ENCODE measurements around the gene FSIP2.

FSIP2 gene

DNA sequence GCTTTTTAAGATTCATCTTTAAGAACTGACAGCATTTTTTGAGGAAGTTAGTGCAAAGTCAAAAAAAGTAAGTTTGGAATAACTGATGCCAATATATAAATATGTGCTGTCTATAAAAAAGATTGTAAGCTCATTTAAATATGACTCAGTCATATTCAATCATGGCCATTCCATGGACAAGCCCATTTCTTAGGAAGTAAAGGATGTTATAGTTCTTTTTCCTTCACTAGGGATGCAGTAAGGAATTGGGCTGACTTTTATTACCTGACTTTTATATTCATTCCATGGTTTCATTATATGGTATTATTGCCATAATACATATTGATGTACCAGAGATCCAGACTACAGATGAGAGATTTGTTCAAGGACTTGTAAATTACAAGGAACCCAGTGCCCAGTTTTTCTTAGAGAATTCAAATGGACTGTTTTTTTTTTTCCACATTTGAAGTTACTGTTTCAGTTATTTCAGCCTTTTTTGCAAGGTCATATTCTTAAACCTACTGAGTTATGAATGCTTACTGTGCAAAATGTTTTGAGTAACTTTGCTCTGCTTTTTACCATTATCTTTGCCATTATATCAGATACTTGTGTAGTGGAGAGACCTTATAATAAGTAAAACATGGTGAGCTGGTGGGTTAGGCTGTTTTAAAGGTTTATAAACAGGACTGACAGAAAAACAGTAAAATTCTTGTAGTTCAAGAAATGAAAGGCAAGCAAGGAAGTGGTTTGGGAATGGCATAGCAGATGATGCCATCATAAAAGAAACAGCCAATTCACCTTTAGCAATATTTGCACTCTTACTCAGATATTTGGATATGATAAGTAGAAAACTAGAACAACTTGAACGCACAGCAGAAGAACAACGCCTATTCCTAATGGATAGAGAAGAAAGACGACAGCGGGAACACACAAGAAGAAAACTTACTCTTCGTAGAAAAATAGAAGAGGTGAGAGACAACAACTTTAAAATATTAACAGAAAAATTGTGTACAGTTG is 7.6 kb downstream of the FSIP2 start:
- WGBS (ENCODE audit: insufficient coverage) = 97% methylated on average over 4 of the region's 5 CpGs
- CTCF ChIA-PET = interaction anchor here (2.0 kb wide), 1 partner anchor 8 kb away, joined by 15 read pairs; the partner anchor contains the start of gene FSIP2
- no peak overlapping the region for H3K27ac ChIP-seq (ENCODE audit: insufficient read depth in 1 of 2, low read depth in 1 of 2, low read length in 2 of 2, poor library complexity in 1 of 2, severe bottlenecking in 2 of 2)
- H3K36me3 ChIP-seq (ENCODE audit: control insufficient read depth in 4 of 4, insufficient read depth in 4 of 4, low read length in 3 of 4) = no peaks in the 10 kb centered on the region
- no peaks in the 10 kb centered on the region for H3K4me1 ChIP-seq (ENCODE audit: control extremely low read depth in 1 of 4, control insufficient read depth in 4 of 4, insufficient read depth in 4 of 4, low read length in 3 of 4)
- no peak overlapping the region for H3K4me3 ChIP-seq (ENCODE audit: control insufficient read depth in 1 of 7, extremely low read depth in 1 of 7, insufficient read depth in 4 of 7, low read depth in 2 of 7, low read length in 6 of 7)
- POLR2A ChIA-PET = no interaction called here
- H3K27me3 ChIP-seq (replicated peaks in 2 of 5; ENCODE audit: control insufficient read depth in 4 of 5, insufficient read depth in 5 of 5, low read length in 4 of 5) = no peaks in the 10 kb centered on the region
- no peak for DNase-seq
- H3K9me3 ChIP-seq (ENCODE audit: control extremely low read depth in 1 of 5, control insufficient read depth in 4 of 5, insufficient read depth in 2 of 5, low read depth in 1 of 5, low read length in 4 of 5) = no peaks in the 10 kb centered on the region

DNA sequence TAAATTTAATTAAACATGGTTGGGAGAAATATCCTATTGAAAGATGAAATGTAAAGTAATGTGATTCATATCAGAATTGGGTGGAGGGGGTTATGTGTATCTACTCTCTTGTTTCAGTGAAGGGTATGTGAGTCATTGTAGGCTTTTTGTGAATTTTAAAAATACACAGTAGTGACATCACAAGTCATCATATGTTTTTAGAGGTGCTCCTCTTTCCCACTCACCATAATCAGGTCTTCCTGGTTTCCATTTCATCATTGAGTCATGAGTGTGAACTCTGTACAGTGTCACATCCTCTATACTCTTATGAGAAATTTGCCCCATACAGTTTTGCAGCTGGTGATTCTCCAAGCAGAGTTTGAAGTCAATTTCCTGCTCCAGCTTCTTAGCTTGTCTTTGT is 18.8 kb downstream of the FSIP2 start:
- no peaks in the 10 kb centered on the region for H3K27me3 ChIP-seq (replicated peaks in 2 of 5; ENCODE audit: control insufficient read depth in 4 of 5, insufficient read depth in 5 of 5, low read length in 4 of 5)
- H3K27ac ChIP-seq (ENCODE audit: insufficient read depth in 1 of 2, low read depth in 1 of 2, low read length in 2 of 2, poor library complexity in 1 of 2, severe bottlenecking in 2 of 2) = no peak overlapping the region
- DNase-seq = no peak
- no peaks in the 10 kb centered on the region for H3K9me3 ChIP-seq (ENCODE audit: control extremely low read depth in 1 of 5, control insufficient read depth in 4 of 5, insufficient read depth in 2 of 5, low read depth in 1 of 5, low read length in 4 of 5)
- H3K4me3 ChIP-seq (ENCODE audit: control insufficient read depth in 1 of 7, extremely low read depth in 1 of 7, insufficient read depth in 4 of 7, low read depth in 2 of 7, low read length in 6 of 7) = no peak overlapping the region
- CTCF ChIA-PET = no interaction called here
- no peaks in the 10 kb centered on the region for H3K4me1 ChIP-seq (ENCODE audit: control extremely low read depth in 1 of 4, control insufficient read depth in 4 of 4, insufficient read depth in 4 of 4, low read length in 3 of 4)
- H3K36me3 ChIP-seq (ENCODE audit: control insufficient read depth in 4 of 4, insufficient read depth in 4 of 4, low read length in 3 of 4) = no peaks in the 10 kb centered on the region
- POLR2A ChIA-PET = no interaction called here

- peaks cover 3 to 33% (median 8%) of the 10 kb centered on the region in 5 experiments for H3K9me3 ChIP-seq (ENCODE audit: control extremely low read depth in 1 of 5, control insufficient read depth in 4 of 5, insufficient read depth in 2 of 5, low read depth in 1 of 5, low read length in 4 of 5)
- no peaks in the 10 kb centered on the region for H3K4me1 ChIP-seq (ENCODE audit: control extremely low read depth in 1 of 4, control insufficient read depth in 4 of 4, insufficient read depth in 4 of 4, low read length in 3 of 4)
- CTCF ChIA-PET = interaction anchor here (0.6 kb wide), 1 partner anchor 364 kb away, joined by 3 read pairs; no protein-coding TSS in a partner anchor
- H3K27me3 ChIP-seq (replicated peaks in 2 of 5; ENCODE audit: control insufficient read depth in 4 of 5, insufficient read depth in 5 of 5, low read length in 4 of 5) = no peaks in the 10 kb centered on the region
- no peaks in the 10 kb centered on the region for H3K36me3 ChIP-seq (ENCODE audit: control insufficient read depth in 4 of 4, insufficient read depth in 4 of 4, low read length in 3 of 4)
- H3K4me3 ChIP-seq (ENCODE audit: control insufficient read depth in 1 of 7, extremely low read depth in 1 of 7, insufficient read depth in 4 of 7, low read depth in 2 of 7, low read length in 6 of 7) = no peak overlapping the region
- no peak for DNase-seq
- H3K27ac ChIP-seq (ENCODE audit: insufficient read depth in 1 of 2, low read depth in 1 of 2, low read length in 2 of 2, poor library complexity in 1 of 2, severe bottlenecking in 2 of 2) = no peak overlapping the region
- POLR2A ChIA-PET = no interaction called here
Measured at GRCh38 chr2:185771396-185771795, 32.8 kb downstream of the FSIP2 start.

GRCh38 chr2:185780890-185781289 is 42.3 kb downstream of the FSIP2 start:
- Histone ChIP-seq H3K36me3 (ENCODE audit: control insufficient read depth in 4 of 4, insufficient read depth in 4 of 4, low read length in 3 of 4) (no peaks in the 10 kb centered on the region), H3K4me3 (ENCODE audit: control insufficient read depth in 1 of 7, extremely low read depth in 1 of 7, insufficient read depth in 4 of 7, low read depth in 2 of 7, low read length in 6 of 7) (no peak overlapping the region), H3K9me3 (ENCODE audit: control extremely low read depth in 1 of 5, control insufficient read depth in 4 of 5, insufficient read depth in 2 of 5, low read depth in 1 of 5, low read length in 4 of 5) (no peaks in the 10 kb centered on the region), H3K4me1 (ENCODE audit: control extremely low read depth in 1 of 4, control insufficient read depth in 4 of 4, insufficient read depth in 4 of 4, low read length in 3 of 4) (no peaks in the 10 kb centered on the region), H3K27me3 (replicated peaks in 2 of 5; ENCODE audit: control insufficient read depth in 4 of 5, insufficient read depth in 5 of 5, low read length in 4 of 5) (no peaks in the 10 kb centered on the region), H3K27ac (ENCODE audit: insufficient read depth in 1 of 2, low read depth in 1 of 2, low read length in 2 of 2, poor library complexity in 1 of 2, severe bottlenecking in 2 of 2) (no peak overlapping the region)
- no peak for DNase-seq
- POLR2A ChIA-PET = interaction anchor here (0.6 kb wide), 1 partner anchor 296 kb away, joined by 3 read pairs; no protein-coding TSS in a partner anchor
- WGBS (ENCODE audit: insufficient coverage) = no CpG with 5 or more reads among the region's 2 CpGs
- CTCF ChIA-PET = interaction anchor here (1.0 to 1.1 kb wide), 2 partner anchors 11 to 15 kb away, joined by 3 read pairs; no protein-coding TSS in a partner anchor

DNA sequence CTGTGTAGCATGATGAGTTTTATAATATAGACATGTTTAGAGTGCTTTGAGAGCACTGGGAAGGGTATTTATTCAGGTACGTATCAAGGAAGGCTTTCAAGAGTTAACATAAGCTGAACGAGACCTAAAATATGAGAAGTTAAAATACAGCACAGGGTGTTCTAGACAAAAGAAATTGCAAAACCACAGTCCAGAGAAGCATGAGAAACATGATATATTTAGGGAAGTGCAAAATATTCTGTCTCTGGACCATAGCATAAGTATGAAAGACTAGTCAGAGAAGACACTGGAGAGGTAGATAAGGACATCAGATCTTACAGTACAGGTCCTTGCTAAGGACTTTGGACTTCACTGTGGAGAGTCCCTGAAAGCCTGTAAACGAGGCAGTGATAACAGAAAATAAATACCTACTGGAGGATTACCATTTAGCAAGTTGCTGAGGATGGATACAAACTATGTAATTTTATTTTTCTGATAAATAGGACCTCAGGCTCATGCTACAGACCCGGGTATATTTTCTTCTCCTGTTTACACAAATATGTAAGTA is 43.7 kb downstream of the FSIP2 start:
- no peak overlapping the region for H3K27ac ChIP-seq (ENCODE audit: insufficient read depth in 1 of 2, low read depth in 1 of 2, low read length in 2 of 2, poor library complexity in 1 of 2, severe bottlenecking in 2 of 2)
- no peak for DNase-seq
- no peaks in the 10 kb centered on the region for H3K4me1 ChIP-seq (ENCODE audit: control extremely low read depth in 1 of 4, control insufficient read depth in 4 of 4, insufficient read depth in 4 of 4, low read length in 3 of 4)
- POLR2A ChIA-PET = no interaction called here
- H3K9me3 ChIP-seq (ENCODE audit: control extremely low read depth in 1 of 5, control insufficient read depth in 4 of 5, insufficient read depth in 2 of 5, low read depth in 1 of 5, low read length in 4 of 5) = no peaks in the 10 kb centered on the region
- CTCF ChIA-PET = interaction anchor here (1.1 kb wide), 1 partner anchor 9 kb away, joined by 3 read pairs; no protein-coding TSS in a partner anchor
- no peaks in the 10 kb centered on the region for H3K27me3 ChIP-seq (replicated peaks in 2 of 5; ENCODE audit: control insufficient read depth in 4 of 5, insufficient read depth in 5 of 5, low read length in 4 of 5)
- H3K36me3 ChIP-seq (ENCODE audit: control insufficient read depth in 4 of 4, insufficient read depth in 4 of 4, low read length in 3 of 4) = no peaks in the 10 kb centered on the region
- WGBS (ENCODE audit: insufficient coverage) = 89% methylated on average over 3 of the region's 4 CpGs
- H3K4me3 ChIP-seq (ENCODE audit: control insufficient read depth in 1 of 7, extremely low read depth in 1 of 7, insufficient read depth in 4 of 7, low read depth in 2 of 7, low read length in 6 of 7) = no peak overlapping the region

DNA sequence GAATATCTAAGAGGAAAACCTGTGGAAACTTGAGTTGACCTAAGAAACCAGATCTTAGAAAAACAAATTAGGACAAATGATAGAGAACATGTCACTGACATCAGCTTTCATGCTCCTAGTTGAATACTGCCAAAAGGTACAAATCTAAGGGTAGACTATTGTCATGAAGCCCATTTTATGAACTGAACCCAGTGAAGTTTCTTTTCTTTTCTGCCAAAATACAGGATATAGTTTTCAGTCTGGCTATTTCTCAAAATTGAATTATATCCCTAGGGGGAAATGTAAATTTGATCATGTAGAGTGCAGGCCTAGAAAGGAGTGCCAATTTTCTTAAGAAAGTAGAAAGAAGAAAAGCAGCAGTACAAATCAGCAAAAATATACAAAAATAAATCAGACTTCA is 46.6 kb downstream of the FSIP2 start:
- ChIA-PET CTCF (no interaction called here), POLR2A (no interaction called here)
- no peaks in the 10 kb centered on the region for H3K9me3 ChIP-seq (ENCODE audit: control extremely low read depth in 1 of 5, control insufficient read depth in 4 of 5, insufficient read depth in 2 of 5, low read depth in 1 of 5, low read length in 4 of 5)
- no peak overlapping the region for H3K4me3 ChIP-seq (ENCODE audit: control insufficient read depth in 1 of 7, extremely low read depth in 1 of 7, insufficient read depth in 4 of 7, low read depth in 2 of 7, low read length in 6 of 7)
- no peaks in the 10 kb centered on the region for H3K4me1 ChIP-seq (ENCODE audit: control extremely low read depth in 1 of 4, control insufficient read depth in 4 of 4, insufficient read depth in 4 of 4, low read length in 3 of 4)
- H3K36me3 ChIP-seq (ENCODE audit: control insufficient read depth in 4 of 4, insufficient read depth in 4 of 4, low read length in 3 of 4) = no peaks in the 10 kb centered on the region
- H3K27me3 ChIP-seq (replicated peaks in 2 of 5; ENCODE audit: control insufficient read depth in 4 of 5, insufficient read depth in 5 of 5, low read length in 4 of 5) = no peaks in the 10 kb centered on the region
- H3K27ac ChIP-seq (ENCODE audit: insufficient read depth in 1 of 2, low read depth in 1 of 2, low read length in 2 of 2, poor library complexity in 1 of 2, severe bottlenecking in 2 of 2) = no peak overlapping the region
- DNase-seq = no peak

- H3K4me3 ChIP-seq (ENCODE audit: control insufficient read depth in 1 of 7, extremely low read depth in 1 of 7, insufficient read depth in 4 of 7, low read depth in 2 of 7, low read length in 6 of 7) = no peak overlapping the region
- ChIA-PET POLR2A (no interaction called here), CTCF (no interaction called here)
- H3K4me1 ChIP-seq (ENCODE audit: control extremely low read depth in 1 of 4, control insufficient read depth in 4 of 4, insufficient read depth in 4 of 4, low read length in 3 of 4) = no peaks in the 10 kb centered on the region
- no peaks in the 10 kb centered on the region for H3K9me3 ChIP-seq (ENCODE audit: control extremely low read depth in 1 of 5, control insufficient read depth in 4 of 5, insufficient read depth in 2 of 5, low read depth in 1 of 5, low read length in 4 of 5)
- H3K27me3 ChIP-seq (replicated peaks in 2 of 5; ENCODE audit: control insufficient read depth in 4 of 5, insufficient read depth in 5 of 5, low read length in 4 of 5) = no peaks in the 10 kb centered on the region
- no peak for DNase-seq
- no CpG with 5 or more reads among the region's 2 CpGs for WGBS (ENCODE audit: insufficient coverage)
- no peak overlapping the region for H3K27ac ChIP-seq (ENCODE audit: insufficient read depth in 1 of 2, low read depth in 1 of 2, low read length in 2 of 2, poor library complexity in 1 of 2, severe bottlenecking in 2 of 2)
- H3K36me3 ChIP-seq (ENCODE audit: control insufficient read depth in 4 of 4, insufficient read depth in 4 of 4, low read length in 3 of 4) = no peaks in the 10 kb centered on the region
Measured at GRCh38 chr2:185785851-185786473, 47.4 kb downstream of the FSIP2 start.

Measured in common myeloid progenitor, CD34-positive (primary cell).